Epithelial cell of esophagus (primary cell): ENCODE data around the gene PMEPA1.

Source experiments
- DNase-seq: peaks from one replicate; pipeline ENCODE4 v3.0.0; 2010; ENCODE audit warnings: low read depth
- H3K4me3 ChIP-seq: 2 replicates; pipeline ENCODE4 v1.5.1; 2011; ENCODE audit warnings: mild to moderate bottlenecking, low read length, control low read depth
- CTCF ChIP-seq: IDR thresholded peaks from 2 replicates; pipeline ENCODE4 v1.5.1; 2011; ENCODE audit warnings: low read depth, mild to moderate bottlenecking, low read length, control low read depth, inconsistent platforms; ENCODE audit not compliant: insufficient read depth; ENCODE audit errors: missing control alignments

The PMEPA1 gene

GRCh38 chr20:57647933-57648785 is 61.7 kb downstream of the PMEPA1 start:
- no peak for TF ChIP-seq CTCF

DNA sequence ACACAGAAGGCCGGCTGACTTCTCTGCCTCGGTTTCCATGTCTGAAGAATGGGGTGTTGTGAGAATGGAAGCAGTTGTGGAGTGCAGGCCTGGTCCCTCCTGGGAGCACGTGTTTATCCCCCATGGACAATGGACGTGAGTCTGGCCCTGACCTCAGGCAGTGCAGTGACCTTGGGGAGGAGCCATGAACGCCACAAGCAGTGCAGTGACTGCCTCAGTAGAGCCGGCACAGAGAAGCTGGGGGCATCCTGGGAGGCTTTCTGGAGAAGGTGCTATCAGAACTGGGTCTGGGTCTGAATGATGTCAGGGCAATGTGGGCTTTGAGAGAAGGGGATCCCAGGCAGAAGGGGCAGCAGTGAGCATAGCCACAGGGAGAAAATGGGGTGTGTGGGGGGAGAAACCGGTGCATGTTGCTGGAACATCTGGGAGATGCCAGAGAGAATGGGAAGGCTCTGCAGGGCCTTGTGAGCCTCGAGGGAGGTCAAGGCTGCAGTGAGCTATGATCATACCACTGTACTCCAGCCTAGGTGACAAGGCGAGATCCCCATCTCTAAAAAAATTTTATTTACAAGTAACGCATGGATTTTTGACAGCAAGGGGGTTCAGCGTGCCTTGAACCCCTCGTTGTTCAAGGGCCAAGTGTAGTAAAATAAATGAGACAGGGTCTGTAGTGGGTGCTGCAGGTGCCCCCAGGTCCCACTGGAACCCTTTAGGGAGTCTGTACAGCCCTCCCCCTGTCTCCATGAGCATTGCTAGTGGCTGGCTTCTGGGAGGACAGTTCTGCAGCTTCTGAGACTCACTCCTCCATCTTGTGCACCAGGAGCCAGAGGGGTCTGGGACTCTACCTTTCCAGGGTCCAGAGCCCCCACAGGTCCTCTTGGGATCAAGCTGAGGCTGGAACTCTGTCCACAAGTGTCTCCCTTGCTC is 62.5 kb downstream of the PMEPA1 start:
- H3K4me3 ChIP-seq = no peak overlapping the region
- no peak for DNase-seq
- no peak for TF ChIP-seq CTCF

More at GRCh38 chr20:57647933-57648785, 61.7 kb downstream of the PMEPA1 start:
- no peak overlapping the region for H3K4me3 ChIP-seq
- DNase-seq = no peak

GRCh38 chr20:57638895-57639236 is 70.9 kb downstream of the PMEPA1 start:
- TF ChIP-seq CTCF = no peak
- H3K4me3 ChIP-seq = no peak overlapping the region
- DNase-seq = no peak

DNA sequence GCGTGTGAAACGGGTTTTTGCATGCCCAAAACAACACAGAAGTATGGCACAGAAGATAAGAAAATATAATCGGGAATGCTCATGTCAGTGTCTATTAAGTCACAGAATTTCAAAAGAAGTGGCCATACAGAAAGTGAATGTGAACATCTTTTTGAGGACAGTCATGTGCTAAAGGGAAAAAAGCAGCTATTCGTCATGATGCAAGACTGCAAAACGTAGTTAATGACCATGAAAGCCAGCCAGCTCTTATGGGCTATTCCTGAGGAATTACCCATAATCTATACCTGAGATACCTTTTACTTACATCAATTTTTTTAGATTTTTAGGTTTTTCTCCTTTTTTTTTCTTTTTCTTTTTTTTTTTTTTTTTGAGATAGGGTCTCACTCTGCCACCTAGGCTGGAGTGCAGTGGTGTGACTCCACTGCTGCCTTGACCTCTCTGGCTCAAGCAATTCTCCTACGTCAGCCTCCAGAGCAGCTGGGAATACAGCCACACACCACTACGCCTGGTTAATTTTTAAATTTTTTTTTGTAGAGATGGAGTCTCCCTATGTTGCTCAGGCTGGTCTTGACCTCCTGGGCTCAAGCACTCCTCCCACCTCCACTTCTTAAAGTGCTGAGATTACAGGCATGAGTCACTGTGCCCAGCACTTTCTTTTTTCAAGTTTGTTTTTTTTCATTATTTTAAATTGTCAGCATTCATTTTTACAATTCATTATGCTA is 71.5 kb downstream of the PMEPA1 start:
- H3K4me3 ChIP-seq = no peak overlapping the region
- no peak for TF ChIP-seq CTCF
- DNase-seq = no peak

- TF ChIP-seq CTCF = no peak
These were observed 75.8 kb downstream of the PMEPA1 start for GRCh38 chr20:57633945-57634491.

GRCh38 chr20:57632286-57632685 is 77.5 kb downstream of the PMEPA1 start:
- no peak for TF ChIP-seq CTCF
- no peak overlapping the region for H3K4me3 ChIP-seq
- DNase-seq = no peak

More at GRCh38 chr20:57633945-57634491, 75.8 kb downstream of the PMEPA1 start:
- no peak for DNase-seq
- H3K4me3 ChIP-seq = no peak overlapping the region
